HepG2 (cell line): Measurements from ENCODE around the gene APOC1.

ENCODE experiments used
- FOXA3 ChIP-seq: IDR thresholded peaks from 2 replicates; pipeline ENCODE4 v1.6.1; 2016; ENCODE audit warnings: missing genetic modification reagents, missing compliant biosample characterization
- ZNF431 ChIP-seq: sonication (generic); formaldehyde crosslinking; IDR thresholded peaks from 2 replicates; pipeline ENCODE4 v1.9.0; 2022; ENCODE audit warnings: missing genetic modification reagents, low read depth, mild to moderate bottlenecking, borderline replicate concordance

GRCh38 chr19:44948763-44949374 lies 34.5 kb downstream of the APOC1 start:
- TF ChIP-seq ZNF431 (CRISPR knock-in tag) (no peak), FOXA3 (CRISPR knock-in tag) (no peak)
